Mucosa of gallbladder (tissue), 1 donor: ENCODE data around the gene TMEM175. TPM values are rescaled to one million over a fixed set of nuclear protein-coding genes. Genes with fewer than 3 reads are reported as not detected.

Experiments used
- DNase-seq: peaks from one replicate; pipeline ENCODE4 v3.0.0-alpha.2; 2020; ENCODE audit warnings: low spot score
- total RNA-seq: library from RNA; stranded (reverse); gene quantifications from one replicate; pipeline ENCODE4 v1.2.1, GENCODE V29; 2021
- donor health status: DM: no; HTN: no; CAD: no.

The TMEM175 gene
- total RNA-seq, 1 donor from 2014 or later = 48.8 TPM

GRCh38 chr4:1002631-1003251 lies 70.5 kb downstream of the TMEM175 start:
- DNase-seq = no peak

- DNase-seq = no peak
Measured at GRCh38 chr4:1003271-1004070, 71.2 kb downstream of the TMEM175 start.

GRCh38 chr4:1004071-1004418 lies 71.8 kb downstream of the TMEM175 start:
- DNase-seq = no peak

GRCh38 chr4:1004557-1005485 lies 72.6 kb downstream of the TMEM175 start:
- no peak for DNase-seq

- DNase-seq = no peak
Measured at GRCh38 chr4:1006856-1007255, 74.6 kb downstream of the TMEM175 start.

Other genes with a start within 250 kb of the TMEM175 start
- 13.9 TPM for gene SLC49A3, start 243.3 kb upstream of the TMEM175 start, total RNA-seq
- 60.6 TPM for gene PCGF3, start 226.6 kb upstream of the TMEM175 start, total RNA-seq
- 3.3 TPM for gene CPLX1, start 106.3 kb upstream of the TMEM175 start, total RNA-seq
- 151 TPM for gene GAK, start 144 bp upstream of the TMEM175 start, total RNA-seq
- 26.9 TPM for gene DGKQ, start 41.1 kb downstream of the TMEM175 start, total RNA-seq
- 93.0 TPM for gene IDUA, start 54.6 kb downstream of the TMEM175 start, total RNA-seq
- gene SLC26A1, start 60.9 kb downstream of the TMEM175 start, total RNA-seq = 4.3 TPM
- 28.2 TPM for gene FGFRL1, start 79.2 kb downstream of the TMEM175 start, total RNA-seq
- 5.8 TPM for gene RNF212, start 181.1 kb downstream of the TMEM175 start, total RNA-seq
- 52.0 TPM for gene SPON2, start 240.1 kb downstream of the TMEM175 start, total RNA-seq